GM12878 (cell line): Measurements from ENCODE around the gene SLC17A8. TPM values are rescaled to one million over a fixed set of nuclear protein-coding genes. Genes with fewer than 3 reads are reported as not detected.

Experiments
- ATAC-seq: fragments of 200-7000 bp; cut with Tn5 transposase; 3 replicates; pipeline ENCODE4 v1.9.1; 2020; ENCODE audit warnings: mild to moderate bottlenecking, moderate library complexity
- BruUV-seq: library from RNA; stranded (reverse); fragments of 400-500 nt; replicated peaks from 2 replicates; lab custom pipeline; 2021; lab: Mats Ljungman, UMichigan
- CTCF ChIA-PET: fragments of 300-600 bp; sonication (Branson Sonifier 250); formaldehyde crosslinking; extraction: SDS; loops from one replicate; lab custom pipeline; 2021; ENCODE audit warnings: inconsistent platforms; lab: Yijun Ruan, JAX
- POLR2A ChIA-PET: fragments of 350-600 bp; formaldehyde crosslinking; extraction: SDS; loops from one replicate; lab custom pipeline; 2021; ENCODE audit warnings: inconsistent platforms; lab: Charles Lee
- RAD21 ChIA-PET: fragments of 300-600 bp; sonication (Branson Sonifier 250); formaldehyde crosslinking; loops from one replicate; lab custom pipeline; 2023; ENCODE audit warnings: antibody characterized with exemption; ENCODE audit not compliant: unreplicated experiment; lab: Charles Lee
- SMC1A ChIA-PET: fragments of 300-600 bp; sonication (Branson Sonifier 250); formaldehyde crosslinking; loops from one replicate; lab custom pipeline; 2023; ENCODE audit not compliant: unreplicated experiment, uncharacterized antibody; lab: Charles Lee
- DNase-seq: peaks from one replicate; pipeline ENCODE4 v3.0.0-alpha.2; 2011; ENCODE audit warnings: low read depth, low spot score
- FAIRE-seq: peaks from 3 replicates; lab custom pipeline; 2011; peaks lifted over from hg19 to GRCh38; lab: Jason Lieb, UNC
- H2AFZ ChIP-seq: 2 replicates; pipeline ENCODE4 v1.6.0; 2011; ENCODE audit warnings: low read depth, low read length, control low read depth; ENCODE audit not compliant: control insufficient read depth
- H3K27ac ChIP-seq: 2 replicates; pipeline ENCODE4 v1.5.1; 2011; ENCODE audit warnings: control low read depth; ENCODE audit not compliant: control insufficient read depth, insufficient read depth
- H3K27me3 ChIP-seq, 2 experiments: replicated peaks in 1 of 2; 2 replicates each; pipeline versions ENCODE4 v1.6.0 to v1.6.1; 2011; ENCODE audit warnings: low read length in 1 of 2; ENCODE audit not compliant: control insufficient read depth in 2 of 2, insufficient read depth in 2 of 2
- H3K36me3 ChIP-seq, 2 experiments: 2 replicates each; pipeline ENCODE4 v1.5.1; 2011; ENCODE audit warnings: low read length in 1 of 2; ENCODE audit not compliant: control insufficient read depth in 2 of 2, insufficient read depth in 2 of 2
- H3K4me1 ChIP-seq: 2 replicates; pipeline ENCODE4 v1.6.1; 2011; ENCODE audit warnings: mild to moderate bottlenecking, low read length, moderate library complexity, mixed read lengths; ENCODE audit not compliant: control insufficient read depth, insufficient read depth
- H3K4me2 ChIP-seq: 2 replicates; pipeline ENCODE4 v1.6.0; 2011; ENCODE audit warnings: control low read depth; ENCODE audit not compliant: control insufficient read depth, insufficient read depth
- H3K4me3 ChIP-seq: fragments of 200-600 bp; sonication (generic); 2 replicates; pipeline ENCODE4 v1.5.1; 2016
- H3K79me2 ChIP-seq: 2 replicates; pipeline ENCODE4 v1.6.0; 2011; ENCODE audit warnings: low read length; ENCODE audit not compliant: control insufficient read depth, insufficient read depth
- H3K9ac ChIP-seq: 2 replicates; pipeline ENCODE4 v1.8.0; 2011; ENCODE audit warnings: low read length, control low read depth, mixed read lengths; ENCODE audit not compliant: control insufficient read depth, insufficient read depth
- H3K9me3 ChIP-seq: replicated peaks from 3 replicates; pipeline ENCODE4 v1.5.1; 2011; ENCODE audit warnings: mild to moderate bottlenecking, low read length; ENCODE audit not compliant: control insufficient read depth, insufficient read depth
- H4K20me1 ChIP-seq: 2 replicates; pipeline ENCODE4 v1.6.0; 2011; ENCODE audit not compliant: control insufficient read depth, insufficient read depth
- CHD2 ChIP-seq: IDR thresholded peaks from 2 replicates; pipeline ENCODE4 v1.6.1; 2011; ENCODE audit warnings: low read depth, low read length, improper control_type of control experiment, borderline replicate concordance
- FOXM1 ChIP-seq: IDR thresholded peaks from 2 replicates; pipeline ENCODE4 v1.6.1; 2012; ENCODE audit warnings: low read depth, mild to moderate bottlenecking, inconsistent platforms, low read length, moderate library complexity
- GABPA ChIP-seq: IDR thresholded peaks from 2 replicates; pipeline ENCODE4 v1.6.1; 2014; ENCODE audit warnings: antibody characterized with exemption, low read depth, mild to moderate bottlenecking, inconsistent platforms
- HDAC2 ChIP-seq: fragments of 200-600 bp; sonication (generic); IDR thresholded peaks from 2 replicates; pipeline ENCODE4 v1.6.1; 2017
- KDM1A ChIP-seq: fragments of 200-600 bp; sonication (generic); IDR thresholded peaks from 2 replicates; pipeline ENCODE4 v1.6.1; 2016; ENCODE audit warnings: borderline replicate concordance
- MXI1 ChIP-seq: fragments of 150-350 bp; IDR thresholded peaks from 2 replicates; pipeline ENCODE4 v1.6.1; 2011; ENCODE audit warnings: low read depth, mild to moderate bottlenecking, inconsistent platforms, low read length, improper control_type of control experiment
- NBN ChIP-seq: fragments of 450-650 bp; IDR thresholded peaks from 2 replicates; pipeline ENCODE4 v1.6.1; 2016
- PML ChIP-seq: IDR thresholded peaks from 2 replicates; pipeline ENCODE4 v1.6.1; 2012; ENCODE audit warnings: low read length, inconsistent platforms
- RUNX3 ChIP-seq: IDR thresholded peaks from 2 replicates; pipeline ENCODE4 v1.6.1; 2012; ENCODE audit warnings: low read length, inconsistent platforms
- WGBS: methylation state at CpG from one replicate; pipeline ENCODE4 v1.1.6; 2016; ENCODE audit warnings: low lambda C conversion rate; ENCODE audit not compliant: insufficient replicate concordance, insufficient coverage; ENCODE audit errors: missing lambda C conversion rate; 5-methylcytosine and 5-hydroxymethylcytosine counted together
- in situ Hi-C: fragments of 300-500 bp; cut with MboI; formaldehyde crosslinking; loops from 9 replicates; pipeline ENCODE4 v1.14.3; 2018; ENCODE audit warnings: mixed read lengths
- intact Hi-C: fragments of 100-400 bp; cut with micrococcal nuclease; formaldehyde crosslinking; loops from one replicate; pipeline ENCODE4 v1.14.2; 2022; ENCODE audit not compliant: unreplicated experiment
- polyA plus RNA-seq, 11 experiments: library from polyadenylated mRNA; depleted of rRNA in 4 of 11; unstranded in 6 of 11; stranded (reverse) in 5 of 11; fragments of >200 nt; fragmentation: Nextera tagmentation in 4 of 11; fragmentation: Illumina TruSeq in 1 of 11; extraction: Ambion mirVana in 4 of 11; extraction: Trizol in 1 of 11; gene quantifications; 1 replicate in 1 of 11; 2 replicates in 10 of 11; pipeline versions ENCODE4 v1.2.1 to v1.2.3, GENCODE V29; 2011 to 2016; ENCODE audit warnings: inconsistent platforms in 2 of 11, missing spikeins in 2 of 11, low read depth in 1 of 11
- total RNA-seq, 4 experiments: library from RNA; depleted of rRNA in 3 of 4; stranded (reverse); fragments of >200 nt in 3 of 4; fragmentation: Illumina TruSeq in 1 of 4; extraction: Trizol in 1 of 4; gene quantifications; 2 replicates each; pipeline versions ENCODE4 v1.2.1 to v1.2.3, GENCODE V29; 2013 to 2021
- TF ChIP-seq, protein P1 (sequence below): fragments of 450-650 bp; IDR thresholded peaks from 2 replicates; pipeline ENCODE4 v1.6.1; 2016; ENCODE audit warnings: mild to moderate bottlenecking
- TF ChIP-seq, protein P2 (sequence below): fragments of 450-650 bp; formaldehyde crosslinking; IDR thresholded peaks from 2 replicates; pipeline ENCODE4 v1.4.0; 2020; ENCODE audit warnings: mild to moderate bottlenecking, moderate library complexity
- TF ChIP-seq, protein P3 (sequence below): IDR thresholded peaks from 2 replicates; pipeline ENCODE4 v1.6.1; 2012; ENCODE audit warnings: low read depth, low read length, improper control_type of control experiment
- TF ChIP-seq, protein P4 (sequence below): IDR thresholded peaks from 2 replicates; pipeline ENCODE4 v1.6.1; 2011; ENCODE audit warnings: borderline replicate concordance, low read depth, mild to moderate bottlenecking, moderate library complexity, mixed read lengths, low read length; ENCODE audit not compliant: insufficient read depth; ENCODE audit errors: extremely low read length

The SLC17A8 gene
- total and polyA plus RNA-seq, 10 of the 15 experiments (the other 5 are each of a cell fraction or from before 2014, with no cell fraction given) = 0.18 TPM; not detected in 9

GRCh38 chr12:100359248-100359647 lies 2.4 kb downstream of the SLC17A8 start:
- in situ Hi-C loops = loop anchor here (10.0 kb wide), 1 partner anchor 306 kb away; no protein-coding TSS in a partner anchor
- no peak overlapping the region for H3K4me2 ChIP-seq
- SMC1A ChIA-PET = interaction anchor here (1.4 to 1.7 kb wide), 2 partner anchors 9 to 11 kb away, joined by 3 to 4 read pairs; no protein-coding TSS in a partner anchor
- peaks cover 0 to 3% of the 10 kb centered on the region in 2 experiments; a peak in 1 of 4 replicates for H3K27me3 ChIP-seq
- no TSS peak for BruUV-seq
- no peak for ATAC-seq
- no peak overlapping the region for H2AFZ ChIP-seq
- no peak overlapping the region for H3K9ac ChIP-seq
- intact Hi-C loops = no loop called here
- FAIRE-seq = no peak
- H4K20me1 ChIP-seq = no peaks in the 10 kb centered on the region
- H3K27ac ChIP-seq = no peak overlapping the region
- H3K4me3 ChIP-seq = no peak overlapping the region
- CTCF ChIA-PET = interaction anchor here (2.6 kb wide), 1 partner anchor 45 kb away, joined by 9 read pairs; no protein-coding TSS in a partner anchor
- POLR2A ChIA-PET = no interaction called here
- no peaks in the 10 kb centered on the region for H3K79me2 ChIP-seq
- RAD21 ChIA-PET = no interaction called here
- no peak for DNase-seq
- no peak for TF ChIP-seq HDAC2
- TF ChIP-seq NBN = no peak
- no peak for TF ChIP-seq RUNX3
- TF ChIP-seq CHD2 = no peak
- no peak for TF ChIP-seq MXI1
- no peak for TF ChIP-seq GABPA
- TF ChIP-seq, protein P1, sequence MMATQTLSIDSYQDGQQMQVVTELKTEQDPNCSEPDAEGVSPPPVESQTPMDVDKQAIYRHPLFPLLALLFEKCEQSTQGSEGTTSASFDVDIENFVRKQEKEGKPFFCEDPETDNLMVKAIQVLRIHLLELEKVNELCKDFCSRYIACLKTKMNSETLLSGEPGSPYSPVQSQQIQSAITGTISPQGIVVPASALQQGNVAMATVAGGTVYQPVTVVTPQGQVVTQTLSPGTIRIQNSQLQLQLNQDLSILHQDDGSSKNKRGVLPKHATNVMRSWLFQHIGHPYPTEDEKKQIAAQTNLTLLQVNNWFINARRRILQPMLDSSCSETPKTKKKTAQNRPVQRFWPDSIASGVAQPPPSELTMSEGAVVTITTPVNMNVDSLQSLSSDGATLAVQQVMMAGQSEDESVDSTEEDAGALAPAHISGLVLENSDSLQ = no peak
- TF ChIP-seq, protein P2, sequence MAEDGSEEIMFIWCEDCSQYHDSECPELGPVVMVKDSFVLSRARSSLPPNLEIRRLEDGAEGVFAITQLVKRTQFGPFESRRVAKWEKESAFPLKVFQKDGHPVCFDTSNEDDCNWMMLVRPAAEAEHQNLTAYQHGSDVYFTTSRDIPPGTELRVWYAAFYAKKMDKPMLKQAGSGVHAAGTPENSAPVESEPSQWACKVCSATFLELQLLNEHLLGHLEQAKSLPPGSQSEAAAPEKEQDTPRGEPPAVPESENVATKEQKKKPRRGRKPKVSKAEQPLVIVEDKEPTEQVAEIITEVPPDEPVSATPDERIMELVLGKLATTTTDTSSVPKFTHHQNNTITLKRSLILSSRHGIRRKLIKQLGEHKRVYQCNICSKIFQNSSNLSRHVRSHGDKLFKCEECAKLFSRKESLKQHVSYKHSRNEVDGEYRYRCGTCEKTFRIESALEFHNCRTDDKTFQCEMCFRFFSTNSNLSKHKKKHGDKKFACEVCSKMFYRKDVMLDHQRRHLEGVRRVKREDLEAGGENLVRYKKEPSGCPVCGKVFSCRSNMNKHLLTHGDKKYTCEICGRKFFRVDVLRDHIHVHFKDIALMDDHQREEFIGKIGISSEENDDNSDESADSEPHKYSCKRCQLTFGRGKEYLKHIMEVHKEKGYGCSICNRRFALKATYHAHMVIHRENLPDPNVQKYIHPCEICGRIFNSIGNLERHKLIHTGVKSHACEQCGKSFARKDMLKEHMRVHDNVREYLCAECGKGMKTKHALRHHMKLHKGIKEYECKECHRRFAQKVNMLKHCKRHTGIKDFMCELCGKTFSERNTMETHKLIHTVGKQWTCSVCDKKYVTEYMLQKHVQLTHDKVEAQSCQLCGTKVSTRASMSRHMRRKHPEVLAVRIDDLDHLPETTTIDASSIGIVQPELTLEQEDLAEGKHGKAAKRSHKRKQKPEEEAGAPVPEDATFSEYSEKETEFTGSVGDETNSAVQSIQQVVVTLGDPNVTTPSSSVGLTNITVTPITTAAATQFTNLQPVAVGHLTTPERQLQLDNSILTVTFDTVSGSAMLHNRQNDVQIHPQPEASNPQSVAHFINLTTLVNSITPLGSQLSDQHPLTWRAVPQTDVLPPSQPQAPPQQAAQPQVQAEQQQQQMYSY (CRISPR knock-in tag) = no peak
- no peak for TF ChIP-seq FOXM1
- no peak for TF ChIP-seq PML
- no peak for TF ChIP-seq KDM1A
- TF ChIP-seq, protein P3, sequence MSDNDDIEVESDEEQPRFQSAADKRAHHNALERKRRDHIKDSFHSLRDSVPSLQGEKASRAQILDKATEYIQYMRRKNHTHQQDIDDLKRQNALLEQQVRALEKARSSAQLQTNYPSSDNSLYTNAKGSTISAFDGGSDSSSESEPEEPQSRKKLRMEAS = no peak
- TF ChIP-seq, protein P4, sequence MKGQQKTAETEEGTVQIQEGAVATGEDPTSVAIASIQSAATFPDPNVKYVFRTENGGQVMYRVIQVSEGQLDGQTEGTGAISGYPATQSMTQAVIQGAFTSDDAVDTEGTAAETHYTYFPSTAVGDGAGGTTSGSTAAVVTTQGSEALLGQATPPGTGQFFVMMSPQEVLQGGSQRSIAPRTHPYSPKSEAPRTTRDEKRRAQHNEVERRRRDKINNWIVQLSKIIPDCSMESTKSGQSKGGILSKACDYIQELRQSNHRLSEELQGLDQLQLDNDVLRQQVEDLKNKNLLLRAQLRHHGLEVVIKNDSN = no peak
- 57% methylated on average over 3 of the region's 3 CpGs for WGBS
- no peaks in the 10 kb centered on the region for H3K36me3 ChIP-seq
- H3K4me1 ChIP-seq = no peaks in the 10 kb centered on the region
- H3K9me3 ChIP-seq = no peaks in the 10 kb centered on the region
